Peyer's patch (tissue), 4 donors: ENCODE data around the gene COL8A1. TPM values are rescaled to one million over a fixed set of nuclear protein-coding genes. Genes with fewer than 3 reads are reported as not detected.

Experiments
- DNase-seq, 3 donors: peaks; one replicate each; pipeline ENCODE4 v3.0.0-alpha.2; 2017 to 2019
- H3K27ac ChIP-seq, 4 donors: fragments of 200-600 bp; sonication (generic); one replicate each; pipeline ENCODE4 v1.5.1; 2016 to 2019
- H3K27me3 ChIP-seq, 2 donors: fragments of 200-600 bp; sonication (generic); one replicate each; pipeline ENCODE4 v1.5.1; 2019
- H3K36me3 ChIP-seq, 3 donors: fragments of 200-600 bp; sonication (generic); one replicate each; pipeline ENCODE4 v1.5.1; 2016 to 2019
- H3K4me1 ChIP-seq, 4 donors: fragments of 200-600 bp; sonication (generic); one replicate each; pipeline ENCODE4 v1.5.1; 2016 to 2019
- H3K4me3 ChIP-seq, 4 donors: fragments of 200-600 bp; sonication (generic); 1 replicate in 3 of 4; 2 replicates in 1 of 4; pipeline ENCODE4 v1.5.1; 2016 to 2019; ENCODE audit warnings: mild to moderate bottlenecking in 1 of 4
- H3K9me3 ChIP-seq, 4 donors: fragments of 200-600 bp; sonication (generic); one replicate each; pipeline ENCODE4 v1.5.1; 2016 to 2019; ENCODE audit warnings: mild to moderate bottlenecking in 1 of 4
- POLR2A ChIP-seq, 2 donors: fragments of 450-650 bp; IDR thresholded peaks; one replicate each; pipeline ENCODE4 v1.5.1; 2017; ENCODE audit warnings: antibody characterized with exemption in 2 of 2, mild to moderate bottlenecking in 2 of 2, moderate library complexity in 2 of 2
- total RNA-seq, 4 donors: library from RNA; depleted of rRNA; stranded (reverse); fragments of >200 nt; gene quantifications; one replicate each; pipeline ENCODE4 v1.1.0, GENCODE V29; 2016
- TF ChIP-seq, protein P1 (sequence below), 6 experiments: fragments of 450-650 bp in 4 of 6; fragments of 200-600 bp in 2 of 6; sonication (generic) in 1 of 6; IDR thresholded peaks; one replicate each; pipeline ENCODE4 v1.5.1; 2017 to 2019; ENCODE audit warnings: antibody characterized with exemption in 6 of 6, mild to moderate bottlenecking in 3 of 6, moderate library complexity in 1 of 6

Gene COL8A1
- total RNA-seq, 4 donors from 2014 or later = 2.3 to 5.3 (median 3.3) TPM; not detected in 1

DNA sequence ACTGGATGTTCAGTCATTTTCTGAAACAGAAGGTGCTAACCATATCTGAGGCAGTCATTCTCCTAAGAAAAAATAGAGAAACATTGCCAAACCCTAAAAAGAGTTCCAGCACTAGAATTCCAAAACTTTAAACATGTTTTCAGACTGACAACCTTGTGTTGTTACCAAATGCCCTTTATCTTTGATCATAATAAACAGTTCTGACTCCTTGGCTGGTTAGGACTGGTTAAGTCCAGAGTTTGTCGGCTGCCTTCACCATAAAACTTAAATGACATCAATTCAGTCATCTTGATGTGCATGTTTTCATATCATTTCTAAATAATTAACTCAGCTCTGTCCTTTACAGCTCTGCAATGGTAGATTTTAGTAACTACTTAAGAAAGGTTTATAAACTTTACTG lies 68.0 kb downstream of the COL8A1 start:
- Histone ChIP-seq H3K4me1 (no peaks in the 10 kb centered on the region), H3K9me3 (no peaks in the 10 kb centered on the region), H3K27ac (no peak overlapping the region), H3K27me3 (no peaks in the 10 kb centered on the region), H3K4me3 (no peak overlapping the region), H3K36me3 (no peaks in the 10 kb centered on the region)
- no peak for DNase-seq
- TF ChIP-seq, protein P1, sequence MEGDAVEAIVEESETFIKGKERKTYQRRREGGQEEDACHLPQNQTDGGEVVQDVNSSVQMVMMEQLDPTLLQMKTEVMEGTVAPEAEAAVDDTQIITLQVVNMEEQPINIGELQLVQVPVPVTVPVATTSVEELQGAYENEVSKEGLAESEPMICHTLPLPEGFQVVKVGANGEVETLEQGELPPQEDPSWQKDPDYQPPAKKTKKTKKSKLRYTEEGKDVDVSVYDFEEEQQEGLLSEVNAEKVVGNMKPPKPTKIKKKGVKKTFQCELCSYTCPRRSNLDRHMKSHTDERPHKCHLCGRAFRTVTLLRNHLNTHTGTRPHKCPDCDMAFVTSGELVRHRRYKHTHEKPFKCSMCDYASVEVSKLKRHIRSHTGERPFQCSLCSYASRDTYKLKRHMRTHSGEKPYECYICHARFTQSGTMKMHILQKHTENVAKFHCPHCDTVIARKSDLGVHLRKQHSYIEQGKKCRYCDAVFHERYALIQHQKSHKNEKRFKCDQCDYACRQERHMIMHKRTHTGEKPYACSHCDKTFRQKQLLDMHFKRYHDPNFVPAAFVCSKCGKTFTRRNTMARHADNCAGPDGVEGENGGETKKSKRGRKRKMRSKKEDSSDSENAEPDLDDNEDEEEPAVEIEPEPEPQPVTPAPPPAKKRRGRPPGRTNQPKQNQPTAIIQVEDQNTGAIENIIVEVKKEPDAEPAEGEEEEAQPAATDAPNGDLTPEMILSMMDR (IDR thresholded peaks at IDR 0.05) = no peak
- TF ChIP-seq POLR2A (IDR thresholded peaks at IDR 0.05) = no peak

DNA sequence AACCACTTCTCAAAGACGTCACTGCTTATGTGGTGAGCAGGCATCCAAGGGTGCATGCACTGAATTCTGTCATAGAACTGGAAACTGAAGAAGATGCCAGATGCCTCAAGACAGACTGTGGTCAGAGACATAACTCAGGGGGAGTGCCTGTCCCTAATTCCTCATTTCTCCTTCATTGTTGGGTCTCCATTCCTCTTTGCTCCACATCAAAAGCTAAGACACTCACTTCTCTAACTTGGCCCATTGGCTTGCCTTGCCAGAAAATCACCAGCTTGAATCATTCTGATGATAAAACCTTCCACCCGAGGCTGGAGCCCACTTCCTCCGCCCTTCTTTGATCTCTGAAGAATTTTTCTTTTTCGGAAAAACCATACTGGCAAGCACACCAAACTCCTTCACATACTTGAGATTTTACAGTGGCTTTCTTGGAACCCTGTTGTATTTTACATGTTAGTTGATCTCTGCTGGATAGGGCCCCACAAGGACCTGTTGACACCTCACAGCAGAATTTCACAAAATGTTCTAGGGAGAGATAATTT lies 69.9 kb downstream of the COL8A1 start:
- H3K4me3 ChIP-seq = no peak overlapping the region
- no peak overlapping the region for H3K27ac ChIP-seq
- no peaks in the 10 kb centered on the region for H3K4me1 ChIP-seq
- no peaks in the 10 kb centered on the region for H3K9me3 ChIP-seq
- TF ChIP-seq POLR2A (IDR thresholded peaks at IDR 0.05) = no peak
- TF ChIP-seq, protein P1 (IDR thresholded peaks at IDR 0.05) = no peak
- H3K36me3 ChIP-seq = no peaks in the 10 kb centered on the region
- no peaks in the 10 kb centered on the region for H3K27me3 ChIP-seq
- DNase-seq = no peak

DNA sequence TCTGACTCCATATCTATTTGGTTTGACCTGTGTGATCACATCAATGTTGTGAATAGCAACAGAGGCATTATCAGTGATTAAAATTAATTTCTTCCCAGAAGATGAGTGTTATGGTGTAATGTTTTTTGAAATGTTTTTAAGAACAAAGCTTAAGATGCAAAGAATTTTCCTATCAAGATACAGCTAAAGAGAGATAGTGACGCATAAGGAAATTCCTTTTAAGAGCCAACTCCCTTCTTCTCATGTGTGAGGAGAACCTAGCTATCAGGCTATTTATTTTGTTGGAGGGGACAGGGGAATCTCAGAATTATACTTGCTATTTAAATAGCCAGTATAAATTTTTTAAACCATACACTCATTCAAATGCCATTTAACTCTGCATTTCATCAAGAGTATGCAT lies 71.3 kb downstream of the COL8A1 start:
- DNase-seq = no peak
- H3K27ac ChIP-seq = no peak overlapping the region
- H3K36me3 ChIP-seq = no peaks in the 10 kb centered on the region
- TF ChIP-seq, protein P1 (IDR thresholded peaks at IDR 0.05) = no peak
- no peak for TF ChIP-seq POLR2A (IDR thresholded peaks at IDR 0.05)
- H3K4me3 ChIP-seq = no peak overlapping the region
- H3K4me1 ChIP-seq = no peaks in the 10 kb centered on the region
- H3K27me3 ChIP-seq = no peaks in the 10 kb centered on the region
- H3K9me3 ChIP-seq = no peaks in the 10 kb centered on the region

DNA sequence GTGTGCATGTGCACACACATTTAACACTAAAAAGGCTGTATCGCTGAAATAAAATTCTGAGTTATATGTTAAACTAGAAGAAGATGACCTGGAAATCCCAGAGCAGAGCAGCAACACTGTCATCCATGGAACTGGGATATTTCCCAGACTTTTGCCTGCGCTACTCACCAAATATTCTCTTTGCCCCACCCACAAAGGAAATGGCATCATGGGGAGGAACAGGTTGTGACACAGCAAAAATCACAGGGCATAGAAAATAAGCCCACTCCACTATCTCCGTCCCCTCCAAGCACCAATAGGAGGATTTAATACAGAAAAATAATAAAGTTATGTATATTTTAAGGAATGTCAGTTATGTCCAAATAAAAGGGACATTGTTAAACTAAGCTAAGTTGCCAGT lies 71.7 kb downstream of the COL8A1 start:
- Histone ChIP-seq H3K4me1 (no peaks in the 10 kb centered on the region), H3K9me3 (no peaks in the 10 kb centered on the region), H3K27ac (no peak overlapping the region), H3K36me3 (no peaks in the 10 kb centered on the region), H3K27me3 (no peaks in the 10 kb centered on the region), H3K4me3 (no peak overlapping the region)
- no peak for DNase-seq
- no peak for TF ChIP-seq POLR2A (IDR thresholded peaks at IDR 0.05)
- TF ChIP-seq, protein P1 (IDR thresholded peaks at IDR 0.05) = no peak

DNA sequence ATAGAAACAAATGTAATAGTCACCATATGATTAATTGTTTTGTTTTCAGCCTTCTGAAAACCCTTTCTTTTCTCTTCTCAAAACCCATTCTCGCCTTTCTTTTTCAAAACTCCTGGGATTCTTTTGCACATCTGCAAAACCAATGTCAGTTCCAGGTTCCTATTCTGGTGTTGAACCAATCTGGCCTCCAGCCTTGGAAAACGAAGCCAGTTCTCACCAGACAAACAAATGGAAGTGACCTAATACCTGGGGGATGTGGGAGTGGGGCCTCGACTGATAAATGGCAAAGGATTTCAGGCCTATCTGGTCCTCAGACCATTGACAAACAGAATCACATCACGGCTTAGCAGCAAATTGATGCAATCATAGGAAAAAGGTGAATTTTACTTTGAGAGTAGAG lies 73.0 kb downstream of the COL8A1 start:
- Histone ChIP-seq H3K36me3 (no peaks in the 10 kb centered on the region), H3K27me3 (no peaks in the 10 kb centered on the region), H3K9me3 (no peaks in the 10 kb centered on the region), H3K4me1 (no peaks in the 10 kb centered on the region), H3K27ac (no peak overlapping the region), H3K4me3 (no peak overlapping the region)
- TF ChIP-seq, protein P1 (IDR thresholded peaks at IDR 0.05) = no peak
- no peak for TF ChIP-seq POLR2A (IDR thresholded peaks at IDR 0.05)
- no peak for DNase-seq
